H1 (cell line): Measurements from ENCODE around the gene RASL10B. TPM values are rescaled to one million over a fixed set of nuclear protein-coding genes. Genes with fewer than 3 reads are reported as not detected.

Source experiments
- CTCF ChIA-PET: fragments of 300-600 bp; sonication (Branson Sonifier 250); formaldehyde crosslinking; loops from one replicate; lab custom pipeline; 2021; ENCODE audit not compliant: partially characterized antibody; lab: Charles Lee
- POLR2A ChIA-PET: fragments of 300-600 bp; sonication (Branson Sonifier 250); formaldehyde crosslinking; loops from one replicate; lab custom pipeline; 2021; ENCODE audit warnings: inconsistent platforms; ENCODE audit not compliant: partially characterized antibody; lab: Charles Lee
- DNase-seq, 2 experiments: peaks; one replicate each; pipeline versions ENCODE4 v3.0.0 to v3.0.0-alpha.2; 2010 to 2022; ENCODE audit warnings: low spot score in 2 of 2, low read depth in 1 of 2, mixed read lengths in 1 of 2
- FAIRE-seq: peaks from 2 replicates; lab custom pipeline; 2011; peaks lifted over from hg19 to GRCh38; lab: Jason Lieb, UNC
- H2AFZ ChIP-seq: 2 replicates; pipeline ENCODE4 v1.8.1; 2012; ENCODE audit warnings: low read length, inconsistent platforms
- H2AK5ac ChIP-seq: 2 replicates; pipeline ENCODE4 v1.6.1; 2013; ENCODE audit warnings: low read depth, low read length
- H2BK120ac ChIP-seq: replicated peaks from 2 replicates; pipeline ENCODE3; 2013; ENCODE audit warnings: low read depth, low read length, inconsistent platforms
- H2BK12ac ChIP-seq: 2 replicates; pipeline ENCODE4 v1.6.1; 2013; ENCODE audit warnings: low read depth, low read length
- H2BK15ac ChIP-seq: 2 replicates; pipeline ENCODE4 v1.6.1; 2013; ENCODE audit warnings: low read length
- H2BK20ac ChIP-seq: 2 replicates; pipeline ENCODE4 v1.6.1; 2013; ENCODE audit warnings: low read length
- H2BK5ac ChIP-seq: 2 replicates; pipeline ENCODE4 v1.6.1; 2013; ENCODE audit warnings: low read depth, low read length
- H3K14ac ChIP-seq: 2 replicates; pipeline ENCODE4 v1.6.1; 2013; ENCODE audit warnings: inconsistent platforms; ENCODE audit not compliant: insufficient read length
- H3K18ac ChIP-seq: 2 replicates; pipeline ENCODE4 v1.6.1; 2013; ENCODE audit warnings: low read length; ENCODE audit errors: extremely low read depth
- H3K23ac ChIP-seq: 2 replicates; pipeline ENCODE4 v1.6.1; 2013; ENCODE audit warnings: inconsistent platforms; ENCODE audit not compliant: insufficient read length
- H3K23me2 ChIP-seq: 2 replicates; pipeline ENCODE4 v1.6.1; 2013; ENCODE audit warnings: low read depth, low read length
- H3K27ac ChIP-seq: 2 replicates; pipeline ENCODE4 v1.6.1; 2011; ENCODE audit warnings: low read depth, low read length, inconsistent platforms
- H3K27me3 ChIP-seq, 4 experiments: replicated peaks in 1 of 4; 1 replicate in 1 of 4; 2 replicates in 3 of 4; pipeline versions ENCODE4 v1.6.1 to v1.8.1; 2011 to 2013; ENCODE audit warnings: low read length in 3 of 4, mild to moderate bottlenecking in 3 of 4, inconsistent platforms in 2 of 4, mixed read lengths in 2 of 4, moderate library complexity in 1 of 4; ENCODE audit not compliant: control insufficient read depth in 3 of 4, insufficient read depth in 3 of 4; ENCODE audit errors: extremely low read depth in 1 of 4
- H3K36me3 ChIP-seq, 4 experiments: 2 replicates each; pipeline versions ENCODE4 v1.6.1 to v1.8.1; 2011 to 2013; ENCODE audit warnings: mild to moderate bottlenecking in 4 of 4, low read length in 3 of 4, moderate library complexity in 2 of 4, control low read depth in 1 of 4, inconsistent platforms in 1 of 4; ENCODE audit not compliant: insufficient read depth in 4 of 4, control insufficient read depth in 2 of 4
- H3K4ac ChIP-seq: replicated peaks from 2 replicates; pipeline ENCODE3; 2013; ENCODE audit warnings: low read length, low read depth, mixed read lengths, inconsistent platforms; ENCODE audit not compliant: insufficient read length
- H3K4me1 ChIP-seq, 4 experiments: replicated peaks in 1 of 4; 1 replicate in 1 of 4; 2 replicates in 3 of 4; pipeline versions ENCODE4 v1.6.1 to v1.8.1; 2011 to 2013; ENCODE audit warnings: low read length in 3 of 4, inconsistent platforms in 2 of 4, mixed read lengths in 1 of 4; ENCODE audit not compliant: insufficient read depth in 4 of 4, control insufficient read depth in 3 of 4
- H3K4me2 ChIP-seq, 2 experiments: 2 replicates each; pipeline versions ENCODE4 v1.6.1 to v1.8.1; 2011 to 2013; ENCODE audit warnings: low read depth in 2 of 2, low read length in 2 of 2, control low read depth in 1 of 2, inconsistent platforms in 1 of 2, mild to moderate bottlenecking in 1 of 2; ENCODE audit not compliant: insufficient read depth in 1 of 2
- H3K4me3 ChIP-seq, 4 experiments: fragments of 200-600, 300-600 bp in 1 of 4; sonication (generic), shearing (Covaris generic), sonication (Bioruptor Twin) in 1 of 4; 2 replicates each; pipeline versions ENCODE4 v1.5.1 to v1.8.1; 2011 to 2016; ENCODE audit warnings: low read length in 4 of 4, low read depth in 3 of 4, control low read depth in 2 of 4, inconsistent platforms in 2 of 4, mild to moderate bottlenecking in 2 of 4, mixed read lengths in 1 of 4, moderate library complexity in 1 of 4; ENCODE audit not compliant: insufficient read depth in 2 of 4; ENCODE audit errors: extremely low read depth in 1 of 4
- H3K56ac ChIP-seq: replicated peaks from 2 replicates; pipeline ENCODE3; 2013; ENCODE audit warnings: low read depth, mild to moderate bottlenecking, mixed read lengths, low read length, inconsistent platforms; ENCODE audit not compliant: insufficient read length
- H3K79me1 ChIP-seq: 2 replicates; pipeline ENCODE4 v1.6.1; 2013; ENCODE audit warnings: low read depth, low read length, control low read depth
- H3K79me2 ChIP-seq, 2 experiments: 2 replicates each; pipeline versions ENCODE4 v1.6.1 to v1.8.1; 2012 to 2013; ENCODE audit warnings: low read length in 2 of 2, mild to moderate bottlenecking in 2 of 2, inconsistent platforms in 1 of 2; ENCODE audit not compliant: insufficient read depth in 2 of 2, control insufficient read depth in 1 of 2
- H3K9ac ChIP-seq, 4 experiments: replicated peaks in 1 of 4; 1 replicate in 1 of 4; 2 replicates in 3 of 4; pipeline versions ENCODE4 v1.6.1 to v1.8.1; 2011 to 2013; ENCODE audit warnings: low read depth in 3 of 4, low read length in 3 of 4, control low read depth in 2 of 4, mild to moderate bottlenecking in 2 of 4, moderate library complexity in 2 of 4, inconsistent platforms in 1 of 4; ENCODE audit errors: extremely low read depth in 1 of 4
- H3K9me3 ChIP-seq, 2 experiments: 2 replicates each; pipeline versions ENCODE4 v1.6.1 to v1.8.1; 2012 to 2013; ENCODE audit warnings: mild to moderate bottlenecking in 2 of 2, moderate library complexity in 2 of 2, control low read depth in 1 of 2, inconsistent platforms in 1 of 2, low read depth in 1 of 2, low read length in 1 of 2, mixed read lengths in 1 of 2; ENCODE audit not compliant: insufficient read depth in 2 of 2
- H4K20me1 ChIP-seq, 2 experiments: replicated peaks in 1 of 2; 2 replicates each; pipeline versions ENCODE3 to v1.8.1; 2011 to 2013; ENCODE audit warnings: inconsistent platforms in 2 of 2, low read length in 2 of 2, mild to moderate bottlenecking in 1 of 2; ENCODE audit not compliant: insufficient read depth in 2 of 2, control insufficient read depth in 1 of 2
- H4K5ac ChIP-seq: 2 replicates; pipeline ENCODE4 v1.6.1; 2013; ENCODE audit warnings: low read length, low read depth, mixed read lengths, inconsistent platforms; ENCODE audit not compliant: insufficient read length
- H4K8ac ChIP-seq: 2 replicates; pipeline ENCODE4 v1.8.0; 2013; ENCODE audit warnings: mild to moderate bottlenecking, moderate library complexity, low read length, inconsistent platforms; ENCODE audit not compliant: insufficient read depth; ENCODE audit errors: extremely low read depth
- H4K91ac ChIP-seq: replicated peaks from 2 replicates; pipeline ENCODE3; 2013; ENCODE audit warnings: low read length, mixed read lengths, inconsistent platforms; ENCODE audit not compliant: insufficient read length
- BACH1 ChIP-seq: IDR thresholded peaks from 2 replicates; pipeline ENCODE4 v1.6.1; 2012; ENCODE audit warnings: low read length, improper control_type of control experiment
- CREB1 ChIP-seq: IDR thresholded peaks from 2 replicates; pipeline ENCODE4 v1.6.1; 2012; ENCODE audit warnings: inconsistent platforms
- EZH2 ChIP-seq: fragments of 200-600 bp; sonication (generic); IDR thresholded peaks from 2 replicates; pipeline ENCODE4 v1.7.1; 2012; ENCODE audit warnings: low read depth, mild to moderate bottlenecking, moderate library complexity, low read length, inconsistent platforms; ENCODE audit not compliant: severe bottlenecking
- HDAC6 ChIP-seq: IDR thresholded peaks from one replicate; pipeline ENCODE4 v1.7.1; 2012; ENCODE audit warnings: low read depth, mild to moderate bottlenecking, inconsistent platforms, low read length, moderate library complexity
- KDM1A ChIP-seq: fragments of 200-600, 300-600 bp; sonication (generic); IDR thresholded peaks from 2 replicates; pipeline ENCODE4 v1.7.1; 2016; ENCODE audit warnings: mild to moderate bottlenecking, low read length, borderline replicate concordance
- MAFK ChIP-seq: IDR thresholded peaks from 2 replicates; pipeline ENCODE4 v1.6.1; 2012; ENCODE audit warnings: low read depth, mild to moderate bottlenecking, improper control_type of control experiment, low read length
- RBBP5 ChIP-seq: IDR thresholded peaks from 2 replicates; pipeline ENCODE4 v1.7.1; 2012; ENCODE audit warnings: low read depth, mild to moderate bottlenecking, inconsistent platforms, low read length, moderate library complexity, borderline replicate concordance
- RNF2 ChIP-seq: fragments of 200-900, 300-1000 bp; sonication (generic); IDR thresholded peaks from 2 replicates; pipeline ENCODE4 v1.7.1; 2016; ENCODE audit warnings: borderline replicate concordance, low read depth, mild to moderate bottlenecking, antibody characterized with exemption, low read length; ENCODE audit not compliant: poor library complexity, severe bottlenecking; ENCODE audit errors: missing control alignments
- SP2 ChIP-seq: IDR thresholded peaks from 2 replicates; pipeline ENCODE4 v1.6.1; 2012; ENCODE audit warnings: mild to moderate bottlenecking, low read length, inconsistent platforms
- SP4 ChIP-seq: IDR thresholded peaks from 2 replicates; pipeline ENCODE4 v1.6.1; 2012; ENCODE audit warnings: low read length, inconsistent platforms
- SRF ChIP-seq: IDR thresholded peaks from 2 replicates; pipeline ENCODE4 v1.6.1; 2011; ENCODE audit warnings: mild to moderate bottlenecking, low read depth, low read length, moderate library complexity
- YY1 ChIP-seq: IDR thresholded peaks from 2 replicates; pipeline ENCODE4 v1.6.1; 2011; ENCODE audit warnings: low read depth, mild to moderate bottlenecking, low read length
- WGBS, 2 experiments: shearing (Covaris generic) in 1 of 2; methylation state at CpG; one replicate each; pipeline versions ENCODE4 v1.1.6 to v1.1.7; 2013 to 2015; ENCODE audit warnings: low lambda C conversion rate in 2 of 2, mixed read lengths in 2 of 2, inconsistent platforms in 1 of 2, low coverage in 1 of 2, missing lambda C conversion rate in 1 of 2; ENCODE audit not compliant: insufficient replicate concordance in 2 of 2, insufficient coverage in 1 of 2, insufficient read length in 1 of 2; ENCODE audit errors: extremely low coverage in 1 of 2, missing lambda C conversion rate in 1 of 2; 5-methylcytosine and 5-hydroxymethylcytosine counted together
- polyA plus RNA-seq, 7 experiments: library from polyadenylated mRNA; depleted of rRNA in 3 of 7; stranded (reverse) in 5 of 7; unstranded in 2 of 7; fragments of >200 nt in 5 of 7; fragments of 200-250 nt in 2 of 7; gene quantifications; 1 replicate in 5 of 7; 2 replicates in 1 of 7; 4 replicates in 1 of 7; pipeline versions ENCODE4 v1.2.1 to v1.2.3, GENCODE V29; 2011 to 2013; ENCODE audit warnings: missing spikeins in 2 of 7, mixed read lengths in 2 of 7
- total RNA-seq: library from RNA; stranded (reverse); fragmentation: NEBNext Ultra II Directional; extraction: Animal tissue kit (Norgen Biotek cat#: 25700); gene quantifications from 2 replicates; pipeline ENCODE4 v1.2.1, GENCODE V29; 2021
- TF ChIP-seq, protein P1 (sequence below): IDR thresholded peaks from 2 replicates; pipeline ENCODE4 v1.6.1; 2011; ENCODE audit warnings: low read length, improper control_type of control experiment

RASL10B gene
- total and polyA plus RNA-seq, 2 of the 8 experiments (the other 6 are each of a cell fraction or from before 2014, with no cell fraction given): 17.5 to 22.8 TPM

DNA sequence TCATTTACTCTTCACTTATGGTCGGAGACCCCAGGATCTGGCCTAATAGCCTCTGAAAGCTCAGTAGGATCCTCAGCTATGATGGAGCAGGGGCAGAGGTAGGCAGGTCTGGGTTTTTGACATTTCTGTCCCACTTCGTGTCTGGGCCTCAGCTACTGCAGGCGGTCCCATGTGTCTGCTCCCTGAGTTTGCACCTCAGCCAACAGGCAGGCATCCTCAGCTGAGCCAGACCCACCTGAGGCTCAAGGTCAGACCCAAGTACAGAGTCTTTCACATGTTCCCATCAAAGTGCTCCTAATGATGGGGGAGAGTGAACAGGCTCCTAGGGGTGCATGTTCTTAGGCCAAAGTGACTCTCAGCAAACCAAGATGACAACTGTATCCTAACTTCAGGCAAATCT, 2.9 kb upstream of the RASL10B start:
- no peak overlapping the region for H3K56ac ChIP-seq
- 93% methylated on average over 3 of the region's 3 CpGs; no CpG with 5 or more reads in 1 of the 2 experiments for WGBS, 2 experiments

More for the DNA sequence above, 2.9 kb upstream of the RASL10B start:
- Histone ChIP-seq H3K9me3 (no peaks in the 10 kb centered on the region), H3K79me1 (peaks cover 2% of the 10 kb centered on the region; the same call in 1 of the 2 replicates), H3K36me3 (peaks cover 0 to 15% (median 7%) of the 10 kb centered on the region in 4 experiments; a peak in 7 of 8 replicates), H3K18ac (no peak overlapping the region), H3K23ac (no peak overlapping the region)
- TF ChIP-seq MAFK (no peak), HDAC6 (no peak), BACH1 (no peak), SP4 (no peak), CREB1 (no peak), KDM1A (no peak), YY1 (no peak), SP2 (no peak), RBBP5 (no peak), EZH2 (no peak), SRF (no peak), RNF2 (no peak)
- TF ChIP-seq, protein P1, sequence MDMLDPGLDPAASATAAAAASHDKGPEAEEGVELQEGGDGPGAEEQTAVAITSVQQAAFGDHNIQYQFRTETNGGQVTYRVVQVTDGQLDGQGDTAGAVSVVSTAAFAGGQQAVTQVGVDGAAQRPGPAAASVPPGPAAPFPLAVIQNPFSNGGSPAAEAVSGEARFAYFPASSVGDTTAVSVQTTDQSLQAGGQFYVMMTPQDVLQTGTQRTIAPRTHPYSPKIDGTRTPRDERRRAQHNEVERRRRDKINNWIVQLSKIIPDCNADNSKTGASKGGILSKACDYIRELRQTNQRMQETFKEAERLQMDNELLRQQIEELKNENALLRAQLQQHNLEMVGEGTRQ: no peak
- TF ChIP-seq, all 59 proteins: peak for 0
- CTCF ChIA-PET: interaction anchor here (1.2 to 9.8 kb wide), 6 partner anchors 12 to 116 kb away, joined by 3 to 45 read pairs (median 14); no protein-coding TSS in a partner anchor
- Histone ChIP-seq H4K8ac (no peak overlapping the region), H3K27me3 (peaks cover 0 to 8% (median 5%) of the 10 kb centered on the region in 4 experiments; a peak in 4 of 7 replicates), H3K4me2 (no peak overlapping the region; a peak in 1 of 4 replicates), H3K79me2 (no peaks in the 10 kb centered on the region), H2AK5ac (no peak overlapping the region), H2AFZ (no peak overlapping the region), H3K4me3 (no peak overlapping the region), H4K5ac (no peak overlapping the region), H3K14ac (no peak overlapping the region), H4K20me1 (peaks cover 2 to 8% of the 10 kb centered on the region in 2 experiments), H4K91ac (no peak overlapping the region), H2BK20ac (no peak overlapping the region), H3K4ac (no peak overlapping the region), H2BK12ac (no peak overlapping the region), H2BK120ac (no peak overlapping the region), H3K9ac (no peak overlapping the region; a peak in 2 of 7 replicates), H3K23me2 (peaks cover 9% of the 10 kb centered on the region; the same call in 1 of the 2 replicates), H2BK5ac (no peak overlapping the region), H3K4me1 (peaks cover 7 to 28% (median 8%) of the 10 kb centered on the region in 4 experiments; a peak in 6 of 7 replicates), H2BK15ac (no peak overlapping the region), H3K27ac (no peak overlapping the region)
- no peak for FAIRE-seq
- no peak for DNase-seq
- POLR2A ChIA-PET: interaction anchor here (1.0 kb wide), 1 partner anchor 11 kb away, joined by 4 read pairs; no protein-coding TSS in a partner anchor
